Stimulated activated CD8-positive, alpha-beta memory T cell treated with anti-CD3 and anti-CD28 coated beads, Interleukin-2, amount 100 ng/mL, for 48 hours (primary cell): ENCODE data around the gene ICAM1.
A peak's percentile ranks its signal among the peaks of the same experiment; 100 is the strongest.
"Not testable (repeated sequence)": the region's sequence is repeated elsewhere in the genome, so short reads cannot be mapped to it uniquely, and the experiment has no call there.

Source experiments
- DNase-seq, 2 donors: peaks; one replicate each; pipeline ENCODE4 v3.0.0-alpha.2; 2020; ENCODE audit warnings: low read depth in 2 of 2

Gene ICAM1, protein sequence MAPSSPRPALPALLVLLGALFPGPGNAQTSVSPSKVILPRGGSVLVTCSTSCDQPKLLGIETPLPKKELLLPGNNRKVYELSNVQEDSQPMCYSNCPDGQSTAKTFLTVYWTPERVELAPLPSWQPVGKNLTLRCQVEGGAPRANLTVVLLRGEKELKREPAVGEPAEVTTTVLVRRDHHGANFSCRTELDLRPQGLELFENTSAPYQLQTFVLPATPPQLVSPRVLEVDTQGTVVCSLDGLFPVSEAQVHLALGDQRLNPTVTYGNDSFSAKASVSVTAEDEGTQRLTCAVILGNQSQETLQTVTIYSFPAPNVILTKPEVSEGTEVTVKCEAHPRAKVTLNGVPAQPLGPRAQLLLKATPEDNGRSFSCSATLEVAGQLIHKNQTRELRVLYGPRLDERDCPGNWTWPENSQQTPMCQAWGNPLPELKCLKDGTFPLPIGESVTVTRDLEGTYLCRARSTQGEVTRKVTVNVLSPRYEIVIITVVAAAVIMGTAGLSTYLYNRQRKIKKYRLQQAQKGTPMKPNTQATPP

DNA sequence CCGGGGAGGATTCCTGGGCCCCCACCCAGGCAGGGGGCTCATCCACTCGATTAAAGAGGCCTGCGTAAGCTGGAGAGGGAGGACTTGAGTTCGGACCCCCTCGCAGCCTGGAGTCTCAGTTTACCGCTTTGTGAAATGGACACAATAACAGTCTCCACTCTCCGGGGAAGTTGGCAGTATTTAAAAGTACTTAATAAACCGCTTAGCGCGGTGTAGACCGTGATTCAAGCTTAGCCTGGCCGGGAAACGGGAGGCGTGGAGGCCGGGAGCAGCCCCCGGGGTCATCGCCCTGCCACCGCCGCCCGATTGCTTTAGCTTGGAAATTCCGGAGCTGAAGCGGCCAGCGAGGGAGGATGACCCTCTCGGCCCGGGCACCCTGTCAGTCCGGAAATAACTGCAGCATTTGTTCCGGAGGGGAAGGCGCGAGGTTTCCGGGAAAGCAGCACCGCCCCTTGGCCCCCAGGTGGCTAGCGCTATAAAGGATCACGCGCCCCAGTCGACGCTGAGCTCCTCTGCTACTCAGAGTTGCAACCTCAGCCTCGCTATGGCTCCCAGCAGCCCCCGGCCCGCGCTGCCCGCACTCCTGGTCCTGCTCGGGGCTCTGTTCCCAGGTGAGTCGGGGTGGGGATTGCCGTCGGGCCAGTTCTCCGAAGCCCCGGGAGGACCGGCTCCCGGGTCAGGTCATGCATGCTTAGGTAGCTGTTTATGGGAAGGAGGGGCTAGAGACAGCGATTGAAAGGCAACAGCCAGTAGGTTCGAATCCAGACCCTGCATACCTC, at the start of gene ICAM1:
ICAM1 (plus strand) TSS at position 505 of the 779 bp plus-strand sequence; CDS start at position 545, 40 bp downstream.
- peak; percentile 67 to 74 for DNase-seq

DNA sequence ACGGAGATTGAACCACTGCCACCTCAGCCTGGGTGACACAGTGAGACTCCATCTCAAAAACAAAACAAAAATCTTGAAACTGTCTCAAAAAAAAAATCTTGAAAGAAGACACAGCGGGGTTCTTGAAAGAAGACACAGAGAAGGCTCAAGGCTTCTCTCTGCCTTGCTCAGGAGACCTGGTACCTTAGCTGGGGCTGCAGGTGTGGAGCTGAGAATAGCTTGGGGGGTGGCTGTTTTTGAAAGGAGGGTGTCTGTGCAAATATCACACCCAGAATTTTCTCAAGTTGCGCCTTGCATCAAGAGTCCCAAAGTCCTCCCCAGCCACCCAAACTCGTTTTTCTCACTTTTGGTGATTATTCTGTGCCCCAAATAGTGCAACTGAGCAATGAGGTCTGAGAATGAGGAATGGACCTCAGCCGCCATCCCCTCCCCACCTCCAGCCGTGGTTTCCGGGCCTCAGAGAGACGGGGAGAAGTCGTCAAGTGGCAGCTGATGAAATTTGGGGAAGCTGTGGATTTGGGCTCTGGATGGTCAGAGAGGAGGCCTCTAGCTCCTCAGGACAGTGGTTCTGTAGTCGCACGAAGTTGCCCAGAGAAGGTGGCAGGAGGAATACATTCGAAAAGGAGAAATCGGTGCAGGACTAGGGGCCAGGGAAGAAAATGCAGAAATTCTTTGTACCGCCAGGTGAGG, 48.6 kb upstream of the ICAM1 start:
- no peak for DNase-seq

- DNase-seq = no peak
Observed at GRCh38 chr19:10223488-10224213, 47.3 kb upstream of the ICAM1 start.

GRCh38 chr19:10224337-10224736, 46.6 kb upstream of the ICAM1 start:
- DNase-seq = no peak

DNA sequence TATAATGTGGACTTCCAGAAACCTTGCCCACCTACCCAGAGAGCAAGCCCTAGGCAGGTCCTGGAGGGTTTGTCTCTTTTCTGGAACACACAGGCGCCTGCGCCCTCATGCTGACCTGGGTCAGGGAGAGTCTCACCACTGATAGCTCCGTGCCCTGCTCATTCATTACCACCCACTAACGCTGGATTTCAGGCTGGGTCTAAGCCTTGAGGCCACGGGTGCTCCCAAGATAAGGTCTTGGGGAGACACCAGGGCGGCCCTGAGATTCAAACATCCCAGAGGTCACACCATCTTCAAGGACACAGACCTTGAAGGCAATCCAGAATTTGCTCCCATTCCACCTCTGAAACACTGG, 44.9 kb upstream of the ICAM1 start:
- DNase-seq = no peak

DNA sequence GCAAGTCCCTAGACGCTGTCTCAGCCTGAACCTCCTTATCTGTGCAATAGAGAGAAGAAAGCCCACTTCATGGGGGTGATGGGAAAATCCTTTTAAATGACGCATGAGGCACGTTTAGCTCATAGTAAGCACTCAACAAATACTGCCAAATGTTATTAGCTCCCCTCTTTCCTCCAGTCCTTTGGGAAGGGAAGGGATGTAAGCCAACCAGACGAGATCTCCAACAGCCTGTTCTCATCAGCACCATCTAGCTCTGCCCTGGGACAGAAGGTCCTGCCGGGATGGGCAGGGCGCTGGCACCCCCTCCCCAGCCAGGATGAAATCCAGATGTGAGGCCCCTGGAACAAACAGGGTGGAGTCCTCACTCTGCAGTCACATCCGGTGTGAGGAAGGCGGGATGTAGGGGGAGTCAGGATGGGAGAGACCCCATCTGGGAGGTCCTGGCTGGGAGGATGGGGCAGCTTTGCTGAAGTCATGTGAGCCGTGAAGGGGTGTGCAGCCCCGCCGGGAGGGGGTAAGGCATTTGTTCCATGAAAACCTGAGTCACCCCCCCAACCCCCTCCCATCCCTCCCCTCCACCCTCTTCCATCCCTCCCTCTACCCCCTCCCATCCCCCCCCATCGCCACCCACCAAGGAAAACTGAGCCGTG, 44.4 kb upstream of the ICAM1 start:
- no peak for DNase-seq

DNA sequence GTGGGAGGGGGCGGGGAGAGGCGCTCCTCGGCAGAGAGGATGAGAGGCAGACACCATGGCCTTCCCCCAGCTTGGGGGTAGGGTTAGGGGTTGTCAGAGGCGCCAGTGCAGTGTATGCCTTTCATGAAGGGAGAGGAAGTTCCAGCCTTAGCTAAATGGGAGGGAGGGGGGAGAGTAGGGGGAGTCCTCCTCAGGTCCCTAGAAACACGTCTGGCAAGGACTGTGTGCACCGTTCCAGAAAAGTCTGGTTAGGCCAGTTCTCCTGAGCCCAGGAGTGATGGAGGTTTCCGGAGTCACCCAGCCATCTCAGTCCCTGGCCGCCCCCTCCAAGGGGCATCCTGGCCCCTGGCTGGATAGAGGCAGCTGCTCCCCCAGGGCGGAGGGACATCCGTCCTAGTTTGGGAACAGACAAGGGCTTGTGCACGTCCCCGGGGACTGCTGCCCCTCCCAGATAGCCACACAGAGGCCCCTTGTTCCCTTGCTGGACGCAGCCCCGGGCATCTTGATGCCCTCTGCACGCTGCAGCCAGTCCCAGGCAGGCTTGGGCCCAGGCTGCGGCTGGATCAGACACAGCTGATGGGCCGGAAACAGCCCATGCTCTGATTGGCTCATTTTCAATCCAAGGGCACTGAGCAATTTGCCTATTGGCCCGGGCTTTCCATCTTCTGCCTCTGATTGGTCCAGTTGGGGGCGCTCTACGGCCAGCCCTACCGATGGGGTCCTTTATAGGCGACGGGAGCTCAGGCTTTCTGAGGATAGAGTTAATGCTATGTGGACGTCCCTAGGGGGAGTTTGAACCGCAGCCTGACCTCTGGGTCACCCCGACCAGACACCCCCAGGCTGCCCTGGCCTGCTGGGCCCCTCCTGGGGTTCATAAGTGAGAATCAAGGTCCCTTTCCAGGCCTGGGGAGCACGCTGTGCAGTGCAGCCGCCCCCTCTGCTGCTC, 43.6 kb upstream of the ICAM1 start:
- no peak for DNase-seq

- no peak for DNase-seq
Observed at GRCh38 chr19:10228393-10228792, 42.5 kb upstream of the ICAM1 start.

DNA sequence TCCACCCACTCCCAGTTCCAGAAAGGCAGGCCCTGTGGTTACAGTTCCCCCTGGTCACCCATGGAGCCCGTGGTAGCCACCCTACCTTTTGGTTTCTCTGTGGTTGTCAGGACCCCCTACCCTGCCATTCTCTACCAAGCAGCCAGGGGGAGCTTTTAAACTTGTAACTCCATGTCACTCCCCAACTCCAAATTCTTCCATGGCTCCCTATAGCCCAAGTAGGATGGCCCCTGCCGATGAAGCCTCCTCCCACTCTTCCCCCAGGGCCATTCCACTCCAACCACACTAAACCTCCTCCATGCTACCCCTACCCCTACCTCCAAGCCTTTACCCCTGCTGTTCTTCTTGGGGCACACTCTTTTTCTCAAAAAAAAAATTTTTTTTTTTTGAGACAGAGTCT, 42.0 kb upstream of the ICAM1 start:
- no peak for DNase-seq

GRCh38 chr19:10230173-10230860, 40.6 kb upstream of the ICAM1 start:
- DNase-seq = peak; percentile 17 to 25

DNA sequence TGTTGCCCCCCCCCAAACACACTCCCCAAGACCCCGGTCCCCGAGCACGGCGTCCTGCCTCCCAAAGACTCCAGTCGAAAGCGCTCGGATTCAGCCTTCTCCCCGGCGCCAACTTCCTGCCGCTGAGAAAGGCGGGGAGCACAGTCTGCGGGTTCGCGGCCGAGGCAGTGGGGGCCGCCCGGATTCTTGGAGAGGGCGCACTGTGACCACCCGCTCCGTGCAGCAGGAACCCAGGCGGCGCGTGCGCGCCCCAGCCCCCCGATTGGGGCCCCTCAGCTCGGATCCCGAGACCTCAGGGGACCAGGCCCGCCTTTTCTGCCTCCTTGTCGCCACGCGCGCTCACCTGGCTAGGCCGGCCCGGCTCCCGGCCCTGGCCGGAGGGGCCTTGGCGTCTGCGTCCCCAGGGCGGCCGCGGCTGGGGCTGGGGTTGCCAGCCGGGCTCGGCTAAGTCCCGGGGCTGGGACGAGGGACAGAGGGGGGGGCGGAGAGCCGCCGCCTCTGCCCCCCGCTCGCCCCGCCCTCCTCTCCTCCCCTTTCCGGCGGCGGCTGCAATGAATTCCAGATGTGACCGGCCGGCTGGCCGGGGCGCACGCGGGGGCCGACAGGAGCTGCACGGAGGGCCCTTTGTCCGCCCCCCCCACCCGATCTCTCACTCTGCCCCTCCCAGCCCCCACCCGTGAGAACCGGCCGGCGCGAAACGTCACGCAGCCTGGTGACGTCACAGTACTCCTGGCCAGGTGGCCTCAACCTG, 39.9 kb upstream of the ICAM1 start, which contains the start of gene S1PR2:
S1PR2 (minus strand) TSS at position 471 of the 751 bp plus-strand sequence. CDS start 6,426 bp downstream, outside the sequence.
- peak; percentile 58 to 60 for DNase-seq

GRCh38 chr19:10231612-10232228, 39.2 kb upstream of the ICAM1 start:
- DNase-seq = no peak

DNA sequence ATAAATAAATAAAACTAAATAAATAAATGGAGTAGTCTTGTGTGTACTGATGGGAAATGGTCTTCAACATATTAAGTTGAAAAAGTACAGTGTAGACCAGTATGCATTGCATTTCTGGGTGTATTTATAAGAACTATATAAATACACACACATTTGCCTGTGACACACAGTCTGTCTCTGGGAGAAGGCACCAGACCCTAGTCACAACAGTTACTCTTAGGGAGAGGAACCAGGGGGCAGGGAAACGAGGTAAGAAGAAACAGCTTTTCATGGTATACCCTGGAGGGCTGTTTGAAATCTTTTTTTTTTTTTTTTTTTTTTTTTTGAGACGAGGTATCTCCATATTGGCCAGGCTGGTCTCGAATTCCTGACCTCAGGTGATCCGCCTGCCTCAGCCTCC, 37.0 kb upstream of the ICAM1 start:
- DNase-seq = no peak

- no peak for DNase-seq
Observed at GRCh38 chr19:10235003-10235402, 35.9 kb upstream of the ICAM1 start.

GRCh38 chr19:10235409-10235808, 35.5 kb upstream of the ICAM1 start:
- DNase-seq = not testable (repeated sequence)

DNA sequence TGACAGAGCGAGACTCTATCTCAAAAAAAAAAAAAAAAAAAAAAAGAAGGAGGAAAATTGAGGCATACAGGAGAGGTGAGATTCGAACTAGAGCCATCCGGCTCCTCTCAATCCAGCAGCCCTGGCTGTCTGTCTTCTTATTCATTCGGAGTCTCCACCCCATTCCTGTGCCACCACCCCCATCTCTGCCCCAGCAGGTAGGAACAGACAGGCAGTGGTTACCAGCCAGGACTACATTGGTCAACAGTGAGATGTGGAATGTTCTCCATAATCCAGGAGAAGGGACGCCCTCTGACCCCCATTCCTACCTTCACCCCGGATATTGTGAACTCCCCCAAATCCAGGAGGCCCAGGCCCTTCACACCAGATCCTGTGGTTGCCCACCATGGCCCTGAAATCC, 33.2 kb upstream of the ICAM1 start:
- no peak for DNase-seq

DNA sequence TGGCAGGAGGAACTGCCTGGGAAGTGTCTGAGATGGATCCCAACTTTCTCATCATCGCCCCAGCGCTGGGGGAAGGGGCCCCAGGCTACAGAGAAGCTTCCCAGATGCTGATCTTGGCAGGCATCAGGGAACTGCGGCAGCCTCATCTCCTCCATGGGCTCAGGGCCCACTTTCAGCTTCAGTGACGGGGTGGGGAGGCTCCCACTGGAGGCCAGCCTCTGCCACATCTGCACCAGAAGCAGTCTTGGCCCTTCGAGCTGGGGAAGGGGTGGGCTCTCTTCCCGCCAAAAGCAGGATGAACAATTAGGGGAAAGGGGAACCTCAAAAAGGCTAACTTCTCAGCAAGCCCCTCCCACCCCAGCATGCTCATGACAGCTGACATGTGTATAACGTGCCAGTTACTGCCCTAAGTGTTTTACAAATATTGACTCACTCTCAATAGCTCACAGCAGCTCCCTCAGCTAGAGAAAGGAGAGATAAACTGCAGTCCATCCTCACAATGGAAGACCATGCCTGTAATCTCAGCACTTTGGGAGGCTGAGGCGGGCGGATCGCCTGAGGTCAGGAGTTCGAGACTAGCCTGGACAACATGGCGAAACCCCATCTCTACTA, 32.6 kb upstream of the ICAM1 start:
- DNase-seq = no peak
